K562 (cell line): ENCODE data around the gene NR6A1. TPM values are rescaled to one million over a fixed set of nuclear protein-coding genes. Genes with fewer than 3 reads are reported as not detected.

Experiments used
- BCOR ChIP-seq: fragments of 450-650 bp; IDR thresholded peaks from 2 replicates; pipeline ENCODE4 v1.6.1; 2016
- C11orf30 ChIP-seq: fragments of 450-650 bp; IDR thresholded peaks from 2 replicates; pipeline ENCODE4 v1.6.1; 2016; ENCODE audit warnings: low read depth, mild to moderate bottlenecking
- CTBP1 ChIP-seq: fragments of 450-650 bp; IDR thresholded peaks from 2 replicates; pipeline ENCODE4 v1.6.1; 2016; ENCODE audit warnings: borderline replicate concordance
- DPF2 ChIP-seq: fragments of 450-650 bp; IDR thresholded peaks from 2 replicates; pipeline ENCODE4 v1.6.1; 2016
- EP400 ChIP-seq: fragments of 450-650 bp; IDR thresholded peaks from 2 replicates; pipeline ENCODE4 v1.6.1; 2017; ENCODE audit warnings: antibody characterized with exemption, mild to moderate bottlenecking, moderate library complexity
- FOSL1 ChIP-seq: fragments of 200-800 bp; sonication (Bioruptor generic); conservative IDR thresholded peaks from 2 replicates; pipeline ENCODE4 v1.6.1; 2016; ENCODE audit warnings: missing genetic modification characterization, missing compliant biosample characterization
- FOXK2 ChIP-seq, 2 experiments: fragments of 450-650 bp; IDR thresholded peaks in 1 of 2; conservative IDR thresholded peaks in 1 of 2; 2 replicates each; pipeline ENCODE4 v1.6.1; 2016; ENCODE audit warnings: low read depth in 2 of 2, mild to moderate bottlenecking in 1 of 2
- HMBOX1 ChIP-seq: sonication (generic); IDR thresholded peaks from 2 replicates; pipeline ENCODE4 v1.6.1; 2016
- KAT2B ChIP-seq: IDR thresholded peaks from one replicate; pipeline ENCODE4 v1.6.1; 2012; ENCODE audit warnings: low read depth, mild to moderate bottlenecking, control low read depth, inconsistent platforms, low read length, moderate library complexity
- KDM1A ChIP-seq, 2 experiments: fragments of 450-650 bp; IDR thresholded peaks; 2 replicates each; pipeline ENCODE4 v1.6.1; 2016; ENCODE audit warnings: mild to moderate bottlenecking in 2 of 2
- LEF1 ChIP-seq: fragments of 450-650 bp; IDR thresholded peaks from 2 replicates; pipeline ENCODE4 v1.6.1; 2016; ENCODE audit warnings: mild to moderate bottlenecking
- MAFG ChIP-seq: fragments of 450-650 bp; conservative IDR thresholded peaks from 2 replicates; pipeline ENCODE4 v1.6.1; 2016; ENCODE audit warnings: missing genetic modification characterization, missing compliant biosample characterization
- NCOA4 ChIP-seq: fragments of 450-650 bp; IDR thresholded peaks from 2 replicates; pipeline ENCODE4 v1.6.1; 2018; ENCODE audit warnings: mild to moderate bottlenecking; ENCODE audit not compliant: partially characterized antibody
- NFE2 ChIP-seq: IDR thresholded peaks from 2 replicates; pipeline ENCODE4 v1.6.1; 2014; ENCODE audit warnings: antibody characterized with exemption, low read depth
- NFIC ChIP-seq: fragments of 450-650 bp; IDR thresholded peaks from 2 replicates; pipeline ENCODE4 v1.6.1; 2017; ENCODE audit warnings: mild to moderate bottlenecking, inconsistent platforms
- RCOR1 ChIP-seq, 2 experiments: IDR thresholded peaks; 2 replicates each; pipeline ENCODE4 v1.6.1; 2012; ENCODE audit warnings: low read depth in 2 of 2, low read length in 2 of 2, borderline replicate concordance in 1 of 2, improper control_type of control experiment in 1 of 2
- SMARCA4 ChIP-seq: fragments of 450-650 bp; IDR thresholded peaks from 2 replicates; pipeline ENCODE4 v1.6.1; 2016
- TRIM24 ChIP-seq, 2 experiments: fragments of 450-650 bp; IDR thresholded peaks; 2 replicates each; pipeline ENCODE4 v1.6.1; 2016
- ZNF146 ChIP-seq: IDR thresholded peaks from one replicate; pipeline ENCODE4 v1.6.1; 2018; ENCODE audit warnings: missing compliant biosample characterization; ENCODE audit not compliant: unreplicated experiment
- ZNF316 ChIP-seq: fragments of 450-650 bp; IDR thresholded peaks from 2 replicates; pipeline ENCODE4 v1.6.1; 2016
- ZNF436 ChIP-seq: fragments of 250-450, 450-650 bp; sonication (Bioruptor Pico); formaldehyde crosslinking; IDR thresholded peaks from 2 replicates; pipeline ENCODE4 v1.7.0; 2020; ENCODE audit warnings: mild to moderate bottlenecking
- polyA plus RNA-seq, 8 experiments: library from polyadenylated mRNA; depleted of rRNA in 4 of 8; stranded (reverse) in 5 of 8; unstranded in 3 of 8; fragments of >200 nt; fragmentation: Nextera tagmentation in 2 of 8; fragmentation: Illumina TruSeq in 1 of 8; extraction: Ambion mirVana in 2 of 8; extraction: Trizol in 1 of 8; gene quantifications; 2 replicates each; pipeline versions ENCODE4 v1.2.1 to v1.2.3, GENCODE V29; 2011 to 2014; ENCODE audit warnings: inconsistent platforms in 1 of 8, missing spikeins in 1 of 8
- total RNA-seq, 7 experiments: library from RNA; depleted of rRNA in 6 of 7; stranded (reverse); fragments of >200 nt in 6 of 7; fragmentation: Illumina TruSeq in 2 of 7; extraction: Trizol in 2 of 7; gene quantifications; 2 replicates each; pipeline versions ENCODE4 v1.2.1 to v1.2.3, GENCODE V29; 2011 to 2021; ENCODE audit warnings: low replicate concordance in 1 of 7
- TF ChIP-seq, protein P1 (sequence below): IDR thresholded peaks from 2 replicates; pipeline ENCODE4 v1.6.1; 2012; ENCODE audit warnings: low read depth, low read length, improper control_type of control experiment, borderline replicate concordance
- TF ChIP-seq, protein P2 (sequence below): fragments of 250-450 bp; sonication (Bioruptor Pico); IDR thresholded peaks from 2 replicates; pipeline ENCODE4 v1.5.0; 2022; ENCODE audit warnings: mild to moderate bottlenecking

Gene NR6A1
- total and polyA plus RNA-seq, 9 of the 15 experiments (the other 6 are each of a cell fraction or from before 2014, with no cell fraction given): 9.7 to 55.4 (median 28.3) TPM

GRCh38 chr9:124721109-124721906 is 49.8 kb downstream of the NR6A1 start (continued):
- TF ChIP-seq, protein P1, sequence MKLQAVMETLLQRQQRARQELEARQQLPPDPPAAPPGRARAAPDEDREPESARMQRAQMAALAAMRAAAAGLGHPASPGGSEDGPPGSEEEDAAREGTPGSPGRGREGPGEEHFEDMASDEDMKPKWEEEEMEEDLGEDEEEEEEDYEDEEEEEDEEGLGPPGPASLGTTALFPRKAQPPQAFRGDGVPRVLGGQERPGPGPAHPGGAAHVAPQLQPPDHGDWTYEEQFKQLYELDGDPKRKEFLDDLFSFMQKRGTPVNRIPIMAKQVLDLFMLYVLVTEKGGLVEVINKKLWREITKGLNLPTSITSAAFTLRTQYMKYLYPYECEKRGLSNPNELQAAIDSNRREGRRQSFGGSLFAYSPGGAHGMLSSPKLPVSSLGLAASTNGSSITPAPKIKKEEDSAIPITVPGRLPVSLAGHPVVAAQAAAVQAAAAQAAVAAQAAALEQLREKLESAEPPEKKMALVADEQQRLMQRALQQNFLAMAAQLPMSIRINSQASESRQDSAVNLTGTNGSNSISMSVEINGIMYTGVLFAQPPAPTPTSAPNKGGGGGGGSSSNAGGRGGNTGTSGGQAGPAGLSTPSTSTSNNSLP: 0 out of 2 replicates have a peak, but pooled peaks have one; percentile 10
- TF ChIP-seq NFE2 (peak; percentile 21; the same call in 1 of the 2 replicates), FOXK2 (conservative IDR thresholded peaks at IDR 0.05 in 1 of 2, IDR thresholded peaks at IDR 0.05 in 1 of 2; ENCODE audit: low read depth in 2 of 2) (peak; percentile 39 to 65; a peak in 2 of 4 replicates), ZNF316 (peak; percentile 38; the same call in 1 of the 2 replicates), LEF1 (0 out of 2 replicates have a peak, but pooled peaks have one; percentile 22), NFIC (peak; percentile 66), BCOR (no peak), SMARCA4 (no peak), ZNF146 (no peak), DPF2 (peak; percentile 23; the same call in 1 of the 2 replicates), CTBP1 (peak; percentile 34; the same call in 1 of the 2 replicates), RCOR1 (IDR thresholded peaks at IDR 0.05; ENCODE audit: borderline replicate concordance in 1 of 2, low read depth in 2 of 2, low read length in 2 of 2) (peak in 1 of 2 experiments; percentile 63; a peak in 1 of 4 replicates), MAFG (tag) (0 out of 2 replicates have a peak, but pooled peaks have one; percentile 21), ZNF436 (no peak), HMBOX1 (0 out of 2 replicates have a peak, but pooled peaks have one; percentile 21), NCOA4 (no peak), TRIM24 (IDR thresholded peaks at IDR 0.05) (no peak), C11orf30 (peak; percentile 60; the same call in 1 of the 2 replicates), EP400 (peak; percentile 16; the same call in 1 of the 2 replicates), FOSL1 (tag) (peak; percentile 36; the same call in 1 of the 2 replicates), KDM1A (IDR thresholded peaks at IDR 0.05) (peak; percentile 47 to 63), KAT2B (no peak)
- TF ChIP-seq, protein P2, sequence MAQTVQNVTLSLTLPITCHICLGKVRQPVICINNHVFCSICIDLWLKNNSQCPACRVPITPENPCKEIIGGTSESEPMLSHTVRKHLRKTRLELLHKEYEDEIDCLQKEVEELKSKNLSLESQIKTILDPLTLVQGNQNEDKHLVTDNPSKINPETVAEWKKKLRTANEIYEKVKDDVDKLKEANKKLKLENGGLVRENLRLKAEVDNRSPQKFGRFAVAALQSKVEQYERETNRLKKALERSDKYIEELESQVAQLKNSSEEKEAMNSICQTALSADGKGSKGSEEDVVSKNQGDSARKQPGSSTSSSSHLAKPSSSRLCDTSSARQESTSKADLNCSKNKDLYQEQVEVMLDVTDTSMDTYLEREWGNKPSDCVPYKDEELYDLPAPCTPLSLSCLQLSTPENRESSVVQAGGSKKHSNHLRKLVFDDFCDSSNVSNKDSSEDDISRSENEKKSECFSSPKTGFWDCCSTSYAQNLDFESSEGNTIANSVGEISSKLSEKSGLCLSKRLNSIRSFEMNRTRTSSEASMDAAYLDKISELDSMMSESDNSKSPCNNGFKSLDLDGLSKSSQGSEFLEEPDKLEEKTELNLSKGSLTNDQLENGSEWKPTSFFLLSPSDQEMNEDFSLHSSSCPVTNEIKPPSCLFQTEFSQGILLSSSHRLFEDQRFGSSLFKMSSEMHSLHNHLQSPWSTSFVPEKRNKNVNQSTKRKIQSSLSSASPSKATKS: no peak
